ENCODE results near the gene CRYAA. TPM values are rescaled to one million over a fixed set of nuclear protein-coding genes. Genes with fewer than 3 reads are reported as not detected.

CRYAA gene, protein sequence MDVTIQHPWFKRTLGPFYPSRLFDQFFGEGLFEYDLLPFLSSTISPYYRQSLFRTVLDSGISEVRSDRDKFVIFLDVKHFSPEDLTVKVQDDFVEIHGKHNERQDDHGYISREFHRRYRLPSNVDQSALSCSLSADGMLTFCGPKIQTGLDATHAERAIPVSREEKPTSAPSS
- 0.07 to 0.18 TPM in 2 of 5 replicates, not detected in the others for total RNA-seq (2022; extraction: Qiagen RNA extraction)

DNA sequence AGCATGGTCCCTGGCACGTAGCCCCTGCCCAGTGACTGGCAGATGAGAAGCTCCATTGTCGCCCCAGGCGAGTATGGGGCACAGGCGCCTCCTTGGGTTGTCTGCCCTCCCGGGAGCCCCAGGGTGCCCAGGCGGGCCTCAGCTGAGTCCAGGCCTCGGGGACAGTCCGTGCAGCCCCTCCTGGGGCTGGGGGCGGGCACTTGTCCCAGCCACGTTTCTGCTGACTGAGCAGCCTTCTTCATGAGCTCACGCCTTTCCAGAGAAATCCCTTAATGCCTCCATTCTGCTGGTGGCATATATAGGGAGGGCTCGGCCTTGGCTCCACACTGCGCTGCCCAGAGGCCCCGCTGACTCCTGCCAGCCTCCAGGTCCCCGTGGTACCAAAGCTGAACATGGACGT is at the start of gene CRYAA:
TSS of gene CRYAA (plus strand) at position 301 of the 400 bp plus-strand sequence. CDS start at position 393, 92 bp downstream.

Other genes with a start within 250 kb of the CRYAA start
- gene ERVH48-1, start 243.4 kb upstream of the CRYAA start, total RNA-seq (2022; extraction: Qiagen RNA extraction): 0.03 to 0.06 TPM (median 0.04 TPM) in 4 of 5 replicates, not detected in the other
- 5.6 to 9.0 TPM (median 6.6 TPM) in 5 replicates for gene PKNOX1, start 194.4 kb upstream of the CRYAA start, total RNA-seq (2022; extraction: Qiagen RNA extraction)
- gene CBS, start 93.2 kb upstream of the CRYAA start, total RNA-seq (2022; extraction: Qiagen RNA extraction): 8.8 to 13.7 TPM (median 12.7 TPM) in 5 replicates
- 46.2 to 65.8 TPM (median 60.1 TPM) in 5 replicates for gene U2AF1, start 61.4 kb upstream of the CRYAA start, total RNA-seq (2022; extraction: Qiagen RNA extraction)